ENCODE results near the gene SPATA7.
A peak's percentile ranks its signal among the peaks of the same experiment; 100 is the strongest.

The SPATA7 gene

DNA sequence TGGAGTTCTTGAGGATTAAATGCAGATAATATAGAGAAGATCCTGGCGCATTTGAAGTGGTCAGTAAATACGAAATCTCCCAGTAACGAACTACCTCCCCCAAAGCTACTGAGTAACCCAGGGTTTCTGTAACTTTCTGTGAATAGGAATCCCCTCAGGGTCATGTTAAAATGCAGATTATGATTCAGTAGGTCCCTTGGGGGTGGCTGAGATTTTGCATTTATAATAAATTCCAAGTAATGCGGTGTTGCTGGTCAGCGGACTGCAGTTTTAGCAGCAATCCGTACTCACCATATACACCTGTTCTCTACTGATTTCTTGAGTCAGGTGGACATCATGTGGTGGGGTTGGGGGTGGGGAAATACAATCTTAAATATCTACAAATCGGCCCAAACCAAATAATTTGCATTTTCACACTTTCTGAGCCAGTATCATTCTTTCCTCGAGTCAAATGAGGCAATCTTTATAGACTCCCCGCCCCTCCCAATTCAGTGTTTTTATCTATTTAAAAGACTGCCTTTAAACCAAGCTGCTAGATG is 868 bp downstream of the SPATA7 start:
- Histone ChIP-seq H3K4me1 (ENCODE audit: control insufficient read depth, insufficient read depth, low read depth, low read length) (no peaks in the 10 kb centered on the region), H3K4me3 (ENCODE audit: insufficient read depth in 1 of 2, low read depth in 1 of 2, low read length in 2 of 2) (peak overlapping the region in 1 of 2 experiments; percentile 99), H3K27ac (ENCODE audit: low read length, poor library complexity, severe bottlenecking) (no peak overlapping the region), H2BK120ac (ENCODE audit: low read depth, low read length) (no peak overlapping the region), H2AK5ac (ENCODE audit: low read length, severe bottlenecking) (no peak overlapping the region), H3K4ac (ENCODE audit: low read depth in 1 of 2, low read length in 2 of 2) (no peak overlapping the region), H3K9me3 (ENCODE audit: control insufficient read depth, low read length) (no peaks in the 10 kb centered on the region), H3K27me3 (ENCODE audit: control insufficient read depth in 1 of 2, insufficient read depth in 1 of 2, low read length in 2 of 2) (peaks cover 0 to 5% of the 10 kb centered on the region in 2 experiments), H3K14ac (ENCODE audit: low read length in 2 of 2) (no peak overlapping the region), H3K79me1 (replicated peaks; ENCODE audit: low read length, poor library complexity, severe bottlenecking) (peaks cover 16% of the 10 kb centered on the region), H3K9ac (ENCODE audit: low read length) (peak overlapping the region; percentile 95), H3K23ac (ENCODE audit: low read length in 2 of 2) (no peak overlapping the region), H3K36me3 (ENCODE audit: control insufficient read depth in 1 of 2, insufficient read depth in 2 of 2, low read depth in 1 of 2, low read length in 2 of 2) (no peaks in the 10 kb centered on the region), H2BK5ac (ENCODE audit: low read depth, low read length, poor library complexity, severe bottlenecking) (no peak overlapping the region), H4K91ac (ENCODE audit: low read length) (no peak overlapping the region), H3K18ac (ENCODE audit: low read depth in 1 of 2, low read length in 2 of 2) (no peak overlapping the region), H2AFZ (ENCODE audit: low read depth, low read length) (peak overlapping the region; percentile 84), H2BK12ac (ENCODE audit: low read length in 2 of 2) (no peak overlapping the region), H4K8ac (ENCODE audit: low read length) (no peak overlapping the region), H3K4me2 (ENCODE audit: low read length, poor library complexity, severe bottlenecking) (peak overlapping the region; percentile 95), H2BK15ac (ENCODE audit: low read depth, poor library complexity, severe bottlenecking) (no peak overlapping the region)
- DNase-seq, result no peak
- 85% methylated on average over 2 of the region's 9 CpGs for WGBS

DNA sequence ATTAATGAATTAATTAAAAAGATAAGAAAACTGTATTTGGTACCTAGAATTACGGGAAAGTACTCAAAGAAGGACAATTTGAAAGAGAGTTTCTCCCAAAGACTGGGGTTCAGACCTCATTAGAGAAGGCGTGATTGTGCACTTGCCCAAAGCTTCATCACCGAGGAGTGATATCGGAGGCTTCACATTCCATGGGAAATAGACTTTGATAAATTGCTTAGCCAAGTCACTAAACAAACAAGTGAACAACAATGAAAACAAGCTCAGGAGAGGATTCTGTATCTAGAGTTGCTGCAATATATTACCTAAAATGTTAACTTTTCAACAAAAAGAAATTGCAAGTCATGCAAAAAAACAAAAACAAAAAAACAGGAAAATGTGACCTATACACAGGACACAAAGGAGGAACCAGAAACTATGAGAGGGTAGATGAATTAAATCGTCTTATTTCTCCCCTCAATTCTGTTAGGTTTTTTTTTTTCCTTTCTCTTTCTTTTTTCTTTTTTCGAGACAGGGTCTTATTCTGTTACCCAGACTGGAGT is 3.4 kb downstream of the SPATA7 start:
- no peak overlapping the region for H2AK5ac ChIP-seq (ENCODE audit: low read length, severe bottlenecking)
- no peak overlapping the region for H3K18ac ChIP-seq (ENCODE audit: low read depth in 1 of 2, low read length in 2 of 2)
- no peaks in the 10 kb centered on the region for H3K4me1 ChIP-seq (ENCODE audit: control insufficient read depth, insufficient read depth, low read depth, low read length)
- WGBS, result 97% methylated on average over 4 of the region's 6 CpGs
- H3K9me3 ChIP-seq (ENCODE audit: control insufficient read depth, low read length), result no peaks in the 10 kb centered on the region
- H3K9ac ChIP-seq (ENCODE audit: low read length), result no peak overlapping the region
- no peak overlapping the region for H3K14ac ChIP-seq (ENCODE audit: low read length in 2 of 2)
- peaks cover 18% of the 10 kb centered on the region for H3K79me1 ChIP-seq (replicated peaks; ENCODE audit: low read length, poor library complexity, severe bottlenecking)
- no peak overlapping the region for H3K4me3 ChIP-seq (ENCODE audit: insufficient read depth in 1 of 2, low read depth in 1 of 2, low read length in 2 of 2)
- H3K4me2 ChIP-seq (ENCODE audit: low read length, poor library complexity, severe bottlenecking), result no peak overlapping the region
- H3K36me3 ChIP-seq (ENCODE audit: control insufficient read depth in 1 of 2, insufficient read depth in 2 of 2, low read depth in 1 of 2, low read length in 2 of 2), result peaks cover 0 to 2% of the 10 kb centered on the region in 2 experiments
- no peak overlapping the region for H4K8ac ChIP-seq (ENCODE audit: low read length)
- DNase-seq, result no peak
- no peak overlapping the region for H3K27ac ChIP-seq (ENCODE audit: low read length, poor library complexity, severe bottlenecking)
- no peak overlapping the region for H2BK12ac ChIP-seq (ENCODE audit: low read length in 2 of 2)
- H4K91ac ChIP-seq (ENCODE audit: low read length), result no peak overlapping the region
- no peaks in the 10 kb centered on the region for H3K27me3 ChIP-seq (ENCODE audit: control insufficient read depth in 1 of 2, insufficient read depth in 1 of 2, low read length in 2 of 2)
- no peak overlapping the region for H3K4ac ChIP-seq (ENCODE audit: low read depth in 1 of 2, low read length in 2 of 2)
- H3K23ac ChIP-seq (ENCODE audit: low read length in 2 of 2), result no peak overlapping the region
- H2BK15ac ChIP-seq (ENCODE audit: low read depth, poor library complexity, severe bottlenecking), result no peak overlapping the region
- no peak overlapping the region for H2AFZ ChIP-seq (ENCODE audit: low read depth, low read length)
- no peak overlapping the region for H2BK120ac ChIP-seq (ENCODE audit: low read depth, low read length)
- H2BK5ac ChIP-seq (ENCODE audit: low read depth, low read length, poor library complexity, severe bottlenecking), result no peak overlapping the region

DNA sequence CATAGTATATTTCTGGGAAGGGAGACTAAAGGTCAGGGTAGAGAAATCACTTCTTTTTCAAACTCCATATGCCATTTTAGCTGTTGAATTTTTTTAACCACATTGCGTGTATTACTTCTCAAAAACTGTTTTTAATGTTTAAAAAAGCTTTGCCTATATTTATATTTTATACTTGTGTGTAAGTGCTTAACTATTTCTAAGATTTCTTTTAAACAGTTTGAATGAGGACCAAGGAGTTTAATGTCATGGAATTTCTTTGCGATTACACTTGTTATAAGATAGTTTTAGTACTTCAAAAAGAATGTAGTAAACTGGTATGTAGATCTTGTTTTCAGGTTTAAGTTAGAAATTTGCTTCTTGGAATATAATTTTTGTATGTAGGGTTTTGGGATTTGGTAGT is 7.2 kb downstream of the SPATA7 start:
- Histone ChIP-seq H2BK120ac (ENCODE audit: low read depth, low read length) (no peak overlapping the region), H2BK15ac (ENCODE audit: low read depth, poor library complexity, severe bottlenecking) (no peak overlapping the region), H3K36me3 (ENCODE audit: control insufficient read depth in 1 of 2, insufficient read depth in 2 of 2, low read depth in 1 of 2, low read length in 2 of 2) (peaks cover 7 to 29% of the 10 kb centered on the region in 2 experiments), H3K18ac (ENCODE audit: low read depth in 1 of 2, low read length in 2 of 2) (no peak overlapping the region), H3K4me2 (ENCODE audit: low read length, poor library complexity, severe bottlenecking) (no peak overlapping the region), H3K4me1 (ENCODE audit: control insufficient read depth, insufficient read depth, low read depth, low read length) (no peaks in the 10 kb centered on the region), H3K23ac (ENCODE audit: low read length in 2 of 2) (no peak overlapping the region), H4K8ac (ENCODE audit: low read length) (no peak overlapping the region), H3K79me1 (replicated peaks; ENCODE audit: low read length, poor library complexity, severe bottlenecking) (peaks cover 9% of the 10 kb centered on the region), H4K91ac (ENCODE audit: low read length) (no peak overlapping the region), H3K9me3 (ENCODE audit: control insufficient read depth, low read length) (no peaks in the 10 kb centered on the region), H3K4me3 (ENCODE audit: insufficient read depth in 1 of 2, low read depth in 1 of 2, low read length in 2 of 2) (no peak overlapping the region), H3K27ac (ENCODE audit: low read length, poor library complexity, severe bottlenecking) (no peak overlapping the region), H3K4ac (ENCODE audit: low read depth in 1 of 2, low read length in 2 of 2) (no peak overlapping the region), H3K27me3 (ENCODE audit: control insufficient read depth in 1 of 2, insufficient read depth in 1 of 2, low read length in 2 of 2) (no peaks in the 10 kb centered on the region), H2AK5ac (ENCODE audit: low read length, severe bottlenecking) (no peak overlapping the region), H2BK5ac (ENCODE audit: low read depth, low read length, poor library complexity, severe bottlenecking) (no peak overlapping the region), H3K9ac (ENCODE audit: low read length) (no peak overlapping the region), H2AFZ (ENCODE audit: low read depth, low read length) (no peak overlapping the region), H3K14ac (ENCODE audit: low read length in 2 of 2) (no peak overlapping the region), H2BK12ac (ENCODE audit: low read length in 2 of 2) (no peak overlapping the region)
- WGBS, result 97% methylated on average over 1 of the region's 2 CpGs
- no peak for DNase-seq

DNA sequence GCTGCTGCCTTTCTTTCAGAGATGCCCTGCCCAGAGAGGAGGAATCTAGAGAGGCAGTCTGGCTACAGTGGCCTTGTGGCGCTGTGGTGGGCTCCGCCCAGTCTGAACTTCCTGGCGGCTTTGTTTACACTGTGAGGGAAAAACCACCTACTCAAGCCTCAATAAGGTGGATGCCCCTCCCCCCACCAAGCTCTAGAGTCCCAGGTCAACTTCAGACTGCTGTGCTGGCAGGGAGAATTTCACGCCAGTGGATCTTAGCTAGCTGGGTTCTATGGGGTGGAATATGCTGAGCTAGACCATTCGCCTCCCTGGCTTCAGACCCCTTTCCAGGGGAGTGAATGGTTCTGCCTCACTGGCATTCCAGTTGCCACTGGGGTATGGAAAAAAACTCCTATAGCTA is 25.6 kb downstream of the SPATA7 start:
- H3K18ac ChIP-seq (ENCODE audit: low read depth in 1 of 2, low read length in 2 of 2), result no peak overlapping the region
- no peak overlapping the region for H2BK5ac ChIP-seq (ENCODE audit: low read depth, low read length, poor library complexity, severe bottlenecking)
- peaks cover 11 to 14% of the 10 kb centered on the region in 2 experiments for H3K36me3 ChIP-seq (ENCODE audit: control insufficient read depth in 1 of 2, insufficient read depth in 2 of 2, low read depth in 1 of 2, low read length in 2 of 2)
- H3K4me1 ChIP-seq (ENCODE audit: control insufficient read depth, insufficient read depth, low read depth, low read length), result no peaks in the 10 kb centered on the region
- no peak overlapping the region for H3K9ac ChIP-seq (ENCODE audit: low read length)
- DNase-seq, result no peak
- H2BK12ac ChIP-seq (ENCODE audit: low read length in 2 of 2), result no peak overlapping the region
- no peak overlapping the region for H3K4me3 ChIP-seq (ENCODE audit: insufficient read depth in 1 of 2, low read depth in 1 of 2, low read length in 2 of 2)
- no peak overlapping the region for H4K91ac ChIP-seq (ENCODE audit: low read length)
- peaks cover 6% of the 10 kb centered on the region for H3K79me1 ChIP-seq (replicated peaks; ENCODE audit: low read length, poor library complexity, severe bottlenecking)
- H3K4ac ChIP-seq (ENCODE audit: low read depth in 1 of 2, low read length in 2 of 2), result no peak overlapping the region
- no peak overlapping the region for H2AK5ac ChIP-seq (ENCODE audit: low read length, severe bottlenecking)
- no peak overlapping the region for H3K23ac ChIP-seq (ENCODE audit: low read length in 2 of 2)
- H3K27me3 ChIP-seq (ENCODE audit: control insufficient read depth in 1 of 2, insufficient read depth in 1 of 2, low read length in 2 of 2), result no peaks in the 10 kb centered on the region
- no peak overlapping the region for H3K4me2 ChIP-seq (ENCODE audit: low read length, poor library complexity, severe bottlenecking)
- no peak overlapping the region for H2BK120ac ChIP-seq (ENCODE audit: low read depth, low read length)
- no peak overlapping the region for H4K8ac ChIP-seq (ENCODE audit: low read length)
- WGBS, result 85% methylated on average over 5 of the region's 5 CpGs
- H3K9me3 ChIP-seq (ENCODE audit: control insufficient read depth, low read length), result peaks cover 6% of the 10 kb centered on the region
- no peak overlapping the region for H3K27ac ChIP-seq (ENCODE audit: low read length, poor library complexity, severe bottlenecking)
- no peak overlapping the region for H2AFZ ChIP-seq (ENCODE audit: low read depth, low read length)
- H2BK15ac ChIP-seq (ENCODE audit: low read depth, poor library complexity, severe bottlenecking), result no peak overlapping the region
- H3K14ac ChIP-seq (ENCODE audit: low read length in 2 of 2), result no peak overlapping the region

Data from mesenchymal stem cell (in vitro differentiated cells and primary cell).